Stomach (tissue), 4 donors: Measurements from ENCODE around the gene ACE.

Source experiments
- CTCF ChIP-seq, 7 experiments: fragments of 450-650 bp in 4 of 7; fragments of 200-600 bp in 3 of 7; sonication (generic) in 3 of 7; IDR thresholded peaks; one replicate each; pipeline ENCODE4 v1.5.1; 2016 to 2019; ENCODE audit warnings: antibody characterized with exemption in 7 of 7, control low read depth in 2 of 7, mild to moderate bottlenecking in 1 of 7
- EP300 ChIP-seq: sonication (generic); formaldehyde crosslinking; IDR thresholded peaks from one replicate; pipeline ENCODE4 v1.6.1; 2017; ENCODE audit warnings: antibody characterized with exemption
- POLR2AphosphoS5 ChIP-seq, 3 donors: sonication (generic); formaldehyde crosslinking; IDR thresholded peaks; one replicate each; pipeline ENCODE4 v1.6.1; 2016; ENCODE audit warnings: antibody characterized with exemption in 3 of 3

GRCh38 chr17:63497708-63498483 is 21.0 kb downstream of the ACE start:
- TF ChIP-seq POLR2AphosphoS5 (IDR thresholded peaks at IDR 0.05) (no peak), CTCF (IDR thresholded peaks at IDR 0.05) (no peak), EP300 (no peak)
